HEK293T (cell line): ENCODE results near the gene MANSC1.

Source experiments
- ARNT ChIP-seq: fragments of 450-650 bp; IDR thresholded peaks from 2 replicates; pipeline ENCODE4 v1.6.1; 2017; ENCODE audit warnings: mild to moderate bottlenecking
- BHLHE40 ChIP-seq: fragments of 450-650 bp; IDR thresholded peaks from 2 replicates; pipeline ENCODE4 v1.6.1; 2016; ENCODE audit warnings: mild to moderate bottlenecking, moderate library complexity, borderline replicate concordance
- ELF4 ChIP-seq: fragments of 450-650 bp; IDR thresholded peaks from 2 replicates; pipeline ENCODE4 v1.6.1; 2017; ENCODE audit warnings: antibody characterized with exemption
- ZNF384 ChIP-seq: fragments of 450-650 bp; IDR thresholded peaks from 2 replicates; pipeline ENCODE4 v1.6.1; 2016
- TF ChIP-seq, protein P1 (sequence below): fragments of 450-650 bp; IDR thresholded peaks from 2 replicates; pipeline ENCODE4 v1.6.1; 2016

DNA sequence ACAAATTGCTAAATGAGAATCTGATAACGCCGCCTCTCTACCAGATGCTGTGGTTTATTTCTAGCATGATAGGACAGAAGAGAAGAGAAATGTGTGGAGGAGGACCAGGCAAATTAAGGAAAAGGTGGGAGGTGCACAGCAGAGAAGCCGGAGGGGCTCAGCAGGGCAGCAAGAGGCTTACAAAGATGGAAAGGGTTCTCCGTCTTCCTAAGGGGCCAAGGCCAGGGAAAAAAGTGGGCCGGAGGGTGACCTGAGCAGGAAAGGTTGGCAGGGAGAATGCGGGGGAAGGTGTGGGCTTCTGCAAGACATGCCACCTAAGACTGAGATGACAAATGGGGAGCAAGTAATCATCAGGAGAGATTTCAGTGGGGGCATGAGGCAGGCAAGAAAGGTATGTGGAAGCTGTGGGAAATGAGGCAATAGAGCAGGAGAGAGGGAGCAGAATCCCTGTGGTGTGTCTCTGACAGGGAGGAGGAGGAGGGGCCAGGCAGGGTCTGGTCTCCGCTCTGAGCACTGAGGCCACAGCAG, 18.7 kb downstream of the MANSC1 start:
- TF ChIP-seq ARNT: no peak
- TF ChIP-seq, protein P1, sequence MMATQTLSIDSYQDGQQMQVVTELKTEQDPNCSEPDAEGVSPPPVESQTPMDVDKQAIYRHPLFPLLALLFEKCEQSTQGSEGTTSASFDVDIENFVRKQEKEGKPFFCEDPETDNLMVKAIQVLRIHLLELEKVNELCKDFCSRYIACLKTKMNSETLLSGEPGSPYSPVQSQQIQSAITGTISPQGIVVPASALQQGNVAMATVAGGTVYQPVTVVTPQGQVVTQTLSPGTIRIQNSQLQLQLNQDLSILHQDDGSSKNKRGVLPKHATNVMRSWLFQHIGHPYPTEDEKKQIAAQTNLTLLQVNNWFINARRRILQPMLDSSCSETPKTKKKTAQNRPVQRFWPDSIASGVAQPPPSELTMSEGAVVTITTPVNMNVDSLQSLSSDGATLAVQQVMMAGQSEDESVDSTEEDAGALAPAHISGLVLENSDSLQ: no peak
- TF ChIP-seq BHLHE40: no peak
- TF ChIP-seq ELF4: no peak
- no peak for TF ChIP-seq ZNF384
